GM18498 (cell line): Measurements from ENCODE around the gene ST6GALNAC2.

Experiments
- ATAC-seq: cut with Tn5 transposase; IDR thresholded peaks from one replicate; pipeline ENCODE4 v1.9.1; 2021; ENCODE audit warnings: mild to moderate bottlenecking, moderate library complexity; ENCODE audit not compliant: unreplicated experiment

Gene ST6GALNAC2

DNA sequence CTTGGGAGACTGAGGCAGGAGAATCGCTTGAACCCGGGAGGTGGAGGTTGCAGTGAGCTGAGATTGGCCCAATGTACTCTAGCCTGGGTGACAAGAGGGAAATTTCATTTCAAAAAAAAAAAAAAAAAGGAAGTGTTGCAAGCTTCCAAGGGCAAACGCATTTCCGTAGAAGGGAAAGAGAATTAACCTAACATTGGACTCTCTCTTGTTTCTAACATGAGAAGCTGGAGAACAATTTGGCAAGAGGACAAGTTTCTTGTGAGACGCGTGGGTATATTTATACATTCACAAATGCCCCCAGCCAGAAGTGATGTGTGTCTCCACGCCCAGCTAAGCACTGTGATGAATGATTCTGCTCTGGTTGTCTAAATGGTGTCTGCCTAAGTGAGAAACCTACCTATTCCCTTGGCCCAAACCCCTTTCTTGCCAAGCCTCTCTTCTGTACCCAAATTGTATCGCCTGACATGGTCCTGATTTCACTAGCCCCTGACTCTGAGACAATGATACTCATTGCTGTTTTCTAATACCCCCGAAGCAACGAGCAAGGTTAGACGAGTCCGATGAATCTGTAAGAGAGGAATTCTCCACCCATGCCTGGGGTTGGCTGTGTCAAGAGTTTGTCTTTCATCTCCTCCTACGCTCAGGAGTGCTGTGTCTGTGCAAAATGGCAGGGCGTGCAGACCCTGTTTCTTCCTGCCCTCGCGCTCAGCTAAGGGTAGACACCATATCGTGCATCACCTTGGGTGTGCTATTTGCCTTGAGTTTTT lies 14.2 kb upstream of the ST6GALNAC2 start:
- no peak for ATAC-seq

DNA sequence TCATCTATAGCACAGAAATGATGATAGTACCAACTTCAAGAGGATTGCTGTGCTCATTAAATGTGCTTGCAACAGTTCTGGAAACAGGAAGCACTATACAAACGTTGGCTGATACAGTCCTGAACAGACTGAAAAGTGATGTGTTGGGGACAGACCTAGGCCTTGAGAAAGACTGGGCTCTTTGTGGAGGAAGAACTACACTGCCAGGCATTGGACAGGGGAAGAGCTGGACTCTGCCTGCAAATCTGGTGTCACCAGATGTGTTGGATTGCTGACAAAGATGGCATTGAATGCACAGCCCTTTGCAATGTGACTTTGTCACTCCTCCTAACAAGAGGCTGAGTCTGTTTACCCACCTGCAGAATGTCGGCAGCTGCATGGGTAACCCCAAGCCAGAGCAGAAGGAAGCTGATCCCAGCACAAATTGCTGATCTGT lies 12.4 kb upstream of the ST6GALNAC2 start:
- ATAC-seq: no peak

DNA sequence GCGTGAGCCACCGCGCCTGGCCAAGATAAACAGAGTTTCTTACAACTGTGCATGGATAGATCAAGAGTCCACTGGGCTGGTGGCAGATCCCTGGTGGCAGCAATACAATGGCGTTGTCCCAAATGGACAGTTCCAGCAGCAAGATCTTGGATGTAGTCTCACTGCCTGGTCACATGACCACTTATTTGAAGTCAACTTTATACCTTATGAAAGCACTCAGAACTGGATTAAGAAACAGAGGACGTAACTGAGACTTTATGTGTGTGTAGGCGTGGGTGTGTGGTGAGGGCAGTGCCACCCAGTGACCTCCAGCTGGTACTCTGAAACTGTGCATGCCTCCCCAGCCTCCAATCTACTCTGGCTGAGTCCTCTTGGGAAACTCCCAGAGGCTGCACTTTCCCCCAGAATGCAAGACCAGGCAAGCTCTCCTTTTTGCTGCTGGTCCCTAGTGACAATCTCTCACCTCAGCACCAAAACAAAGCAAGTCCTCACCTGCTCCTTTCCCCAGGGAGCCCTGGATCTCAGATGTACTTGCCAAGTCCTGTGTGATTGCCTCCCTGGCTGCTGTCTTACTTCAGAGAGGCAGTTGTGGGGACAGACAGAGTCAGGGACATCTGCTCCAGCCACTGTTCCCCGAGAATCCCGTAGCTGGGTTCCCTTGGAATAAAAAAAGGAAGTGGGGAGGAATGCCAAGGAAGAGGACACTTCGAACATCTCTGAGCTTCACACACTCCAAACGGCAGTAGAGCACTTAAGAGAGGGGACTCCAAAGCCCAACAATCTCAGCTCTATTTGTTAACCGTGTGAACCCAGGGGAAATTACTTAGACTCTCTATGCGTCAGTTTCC lies 11.7 kb upstream of the ST6GALNAC2 start:
- ATAC-seq: no peak

DNA sequence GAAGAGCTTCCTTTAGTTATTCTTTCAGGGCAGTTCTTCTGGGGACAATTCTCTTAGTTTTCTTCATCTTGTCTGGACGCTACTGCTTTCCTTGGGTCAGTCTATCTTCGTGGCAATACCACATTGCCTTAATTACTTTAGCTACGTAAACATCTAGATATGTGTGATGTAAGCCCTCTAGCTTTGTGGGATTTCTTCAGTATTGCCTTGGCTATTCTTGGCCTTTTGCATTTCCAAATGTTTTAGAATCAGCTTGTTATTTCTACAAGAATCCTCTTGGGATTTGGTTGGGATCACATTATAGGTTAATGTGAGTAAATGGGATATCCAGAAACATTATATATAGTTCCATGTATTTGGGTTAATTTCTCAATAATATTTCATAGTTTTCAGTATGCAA lies 9.0 kb upstream of the ST6GALNAC2 start:
- ATAC-seq: no peak

DNA sequence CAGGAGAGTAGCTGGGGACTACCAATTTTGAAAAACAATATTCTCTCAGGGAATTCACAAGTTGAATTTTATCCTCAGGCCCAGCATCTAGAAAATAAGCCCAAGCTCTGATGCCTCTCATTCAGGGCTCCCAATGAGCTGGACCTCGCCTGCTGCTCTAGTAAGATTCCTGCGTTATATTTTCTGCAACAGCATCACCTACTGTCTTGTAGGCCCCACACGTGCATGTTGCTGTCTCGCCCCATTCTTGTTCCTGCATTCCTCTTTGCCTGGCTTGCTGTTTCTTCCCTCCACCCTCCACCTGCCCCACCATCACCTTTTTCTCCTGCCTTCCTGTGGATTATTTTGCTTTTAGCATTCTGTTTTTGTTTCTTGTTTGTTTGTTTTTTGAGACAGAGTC lies 8.3 kb upstream of the ST6GALNAC2 start:
- ATAC-seq: no peak

- ATAC-seq: no peak
Measured at GRCh38 chr17:76593384-76593826, 7.7 kb upstream of the ST6GALNAC2 start.

GRCh38 chr17:76588182-76588581 lies 2.5 kb upstream of the ST6GALNAC2 start:
- no peak for ATAC-seq

DNA sequence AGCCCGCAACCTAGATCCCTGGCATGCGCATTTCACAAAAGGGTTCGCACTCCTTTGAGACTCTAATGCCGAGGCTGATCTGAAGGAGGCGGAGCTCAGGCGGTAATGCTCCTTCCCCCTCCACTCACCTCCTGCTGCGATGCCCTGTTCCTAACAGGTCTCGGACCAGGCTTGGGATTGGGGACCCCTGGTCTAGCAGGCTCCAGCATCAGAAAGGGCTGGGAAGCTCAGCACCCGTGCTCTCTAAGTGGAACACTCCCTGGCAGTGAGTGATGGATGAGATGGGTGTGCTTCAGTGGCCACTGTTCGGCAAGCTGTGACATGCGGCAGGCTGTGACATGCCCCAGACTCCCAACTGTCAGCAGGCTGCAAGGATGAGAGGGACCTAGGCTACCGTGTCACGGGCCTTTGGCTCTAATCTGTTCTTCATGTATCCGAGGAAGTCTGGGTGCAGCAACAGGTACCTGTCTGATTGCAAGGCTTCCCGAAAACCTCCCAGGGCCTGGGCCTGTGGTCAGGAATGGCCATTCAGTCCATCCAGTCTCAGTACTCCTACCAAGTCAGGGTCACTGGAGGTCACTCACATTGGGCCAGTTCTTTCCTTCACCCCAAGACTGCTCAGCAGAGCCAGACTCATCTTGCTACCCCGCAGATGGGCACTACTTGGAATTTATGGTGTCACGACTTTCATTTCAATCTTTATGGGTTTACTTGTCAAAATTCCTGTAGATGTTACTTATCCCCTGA lies 1.3 kb upstream of the ST6GALNAC2 start:
- ATAC-seq: no peak

DNA sequence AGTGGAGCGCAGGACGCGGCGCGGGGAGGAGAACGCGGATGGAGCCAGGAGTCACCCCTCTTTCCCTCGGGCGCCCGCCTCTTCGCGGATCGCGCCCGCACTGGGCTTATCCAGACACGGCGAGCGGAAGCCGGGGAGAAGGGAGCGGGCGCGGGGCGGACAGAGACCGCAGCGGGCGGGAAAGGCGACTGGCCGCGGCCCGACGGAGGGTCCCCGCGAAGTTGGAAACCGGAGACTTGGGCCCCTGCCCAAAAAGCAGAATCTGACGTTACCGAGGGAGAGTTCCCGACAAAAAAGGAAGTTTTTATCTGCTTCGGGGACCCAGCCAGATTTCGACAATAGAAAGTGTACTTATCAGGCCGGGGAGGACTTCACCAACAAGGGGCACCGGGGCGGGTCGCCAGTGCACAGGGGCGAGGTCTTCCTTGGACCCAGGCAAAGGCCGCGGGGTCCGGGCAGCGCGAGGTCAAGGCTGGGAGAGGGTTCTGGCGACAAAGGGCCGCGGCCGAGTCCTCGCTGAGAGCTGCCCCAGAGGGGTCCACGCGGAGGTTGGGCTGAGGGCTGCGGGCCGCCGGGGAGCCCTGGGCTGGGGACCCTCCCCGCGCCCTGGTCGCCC lies 519 bp downstream of the ST6GALNAC2 start:
- no peak for ATAC-seq

DNA sequence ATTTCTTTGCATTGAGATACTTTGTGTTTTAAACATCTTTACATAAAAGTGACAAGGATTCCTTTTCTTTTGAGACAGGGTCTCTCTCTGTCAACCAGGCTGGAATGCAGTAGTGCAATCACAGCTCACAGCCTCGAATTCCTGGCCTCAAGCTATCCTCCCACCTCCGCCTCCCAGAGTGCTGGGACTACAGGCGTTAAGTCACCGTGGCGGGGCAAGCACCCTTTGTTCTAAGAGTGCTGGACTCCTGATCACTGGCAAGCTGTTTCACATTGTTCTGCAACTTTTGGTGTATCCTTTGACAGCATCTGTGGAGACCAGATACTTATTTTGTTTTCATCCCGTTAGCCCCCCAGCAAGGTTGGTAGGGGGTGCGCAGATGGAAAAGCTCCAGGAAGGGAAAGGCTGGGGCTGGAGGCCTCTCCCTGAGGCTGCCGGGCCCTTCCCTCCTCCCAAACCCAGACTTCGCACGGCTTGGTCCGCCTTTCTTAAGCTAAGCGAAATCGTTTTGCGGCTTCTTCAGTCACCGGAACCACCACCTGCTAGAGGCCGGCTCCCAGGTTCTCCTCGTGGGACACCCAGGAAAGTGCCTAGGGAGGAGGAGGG lies 1.1 kb downstream of the ST6GALNAC2 start:
- no peak for ATAC-seq

GRCh38 chr17:76582660-76583059 lies 3.0 kb downstream of the ST6GALNAC2 start:
- no peak for ATAC-seq

- ATAC-seq: no peak
Measured at GRCh38 chr17:76581515-76581914, 4.1 kb downstream of the ST6GALNAC2 start.

GRCh38 chr17:76579281-76579680 lies 6.4 kb downstream of the ST6GALNAC2 start:
- ATAC-seq: no peak

DNA sequence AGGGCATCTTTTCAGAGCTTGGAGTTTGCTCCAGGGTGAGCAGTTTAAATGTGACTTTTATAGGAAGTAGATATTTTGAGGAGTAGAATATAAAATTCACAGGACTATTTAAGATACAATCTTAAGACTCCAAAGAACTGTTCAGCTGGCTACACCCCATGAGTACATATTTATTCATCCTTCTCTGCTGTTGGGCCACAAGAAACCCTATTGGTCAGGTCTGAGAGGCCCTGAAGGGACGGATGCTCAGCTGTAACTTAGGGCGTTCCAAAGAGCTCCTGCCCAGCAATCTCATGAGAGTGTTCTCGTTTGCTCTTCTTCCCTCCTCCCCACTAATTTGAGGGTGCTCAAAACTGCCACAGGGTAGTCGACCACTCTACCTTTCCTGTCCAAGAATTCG lies 7.3 kb downstream of the ST6GALNAC2 start:
- ATAC-seq: no peak

DNA sequence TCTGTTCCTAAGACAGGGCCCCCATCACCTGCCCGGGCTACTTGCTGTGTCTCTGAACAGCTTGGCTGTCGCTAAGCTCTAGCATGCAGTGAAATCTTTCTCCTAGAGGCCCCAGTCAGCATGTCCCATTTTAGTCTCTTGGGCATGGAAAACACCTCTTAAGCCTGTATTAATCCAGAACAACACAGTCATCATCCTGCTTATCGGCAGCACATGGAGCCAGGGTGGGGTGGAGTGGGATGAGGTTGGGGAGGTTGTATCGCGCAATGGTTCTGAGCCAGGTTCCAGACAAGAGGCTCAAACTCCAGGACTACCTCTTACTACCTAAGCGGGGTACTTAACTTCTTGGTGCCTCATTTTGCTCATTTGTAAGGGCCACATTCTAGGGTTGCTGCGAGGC lies 7.8 kb downstream of the ST6GALNAC2 start:
- no peak for ATAC-seq

DNA sequence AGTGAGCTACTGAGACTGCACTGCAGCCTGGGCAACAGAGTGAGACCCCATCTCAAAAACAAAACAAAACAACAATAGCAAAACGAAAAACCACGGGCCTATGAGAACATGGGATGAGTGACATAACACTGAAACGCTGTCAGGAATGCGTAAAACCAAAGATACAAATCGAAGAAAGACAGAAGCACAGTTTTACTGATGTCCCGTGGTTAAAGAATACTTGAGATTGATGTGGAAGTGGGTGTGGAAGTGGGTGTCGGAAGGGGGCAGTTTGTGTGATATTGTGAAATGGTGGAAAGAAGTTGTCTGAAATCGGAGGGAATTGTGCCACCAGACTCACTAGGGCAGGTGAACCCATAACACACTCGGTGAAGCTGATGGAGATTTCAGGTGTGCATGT lies 9.5 kb downstream of the ST6GALNAC2 start:
- no peak for ATAC-seq

GRCh38 chr17:76575570-76575969 lies 10.1 kb downstream of the ST6GALNAC2 start:
- ATAC-seq: no peak

- ATAC-seq: no peak
Measured at GRCh38 chr17:76574166-76574565, 11.5 kb downstream of the ST6GALNAC2 start.

GRCh38 chr17:76573096-76573495 lies 12.6 kb downstream of the ST6GALNAC2 start:
- ATAC-seq: no peak

- ATAC-seq: no peak
Measured at GRCh38 chr17:76572201-76572910, 13.3 kb downstream of the ST6GALNAC2 start.
